ENCODE measurements around the gene SOCS2. TPM values are rescaled to one million over a fixed set of nuclear protein-coding genes. Genes with fewer than 3 reads are reported as not detected.

The SOCS2 gene
- total RNA-seq, 2 experiments from 2014 or later, result not detected

DNA sequence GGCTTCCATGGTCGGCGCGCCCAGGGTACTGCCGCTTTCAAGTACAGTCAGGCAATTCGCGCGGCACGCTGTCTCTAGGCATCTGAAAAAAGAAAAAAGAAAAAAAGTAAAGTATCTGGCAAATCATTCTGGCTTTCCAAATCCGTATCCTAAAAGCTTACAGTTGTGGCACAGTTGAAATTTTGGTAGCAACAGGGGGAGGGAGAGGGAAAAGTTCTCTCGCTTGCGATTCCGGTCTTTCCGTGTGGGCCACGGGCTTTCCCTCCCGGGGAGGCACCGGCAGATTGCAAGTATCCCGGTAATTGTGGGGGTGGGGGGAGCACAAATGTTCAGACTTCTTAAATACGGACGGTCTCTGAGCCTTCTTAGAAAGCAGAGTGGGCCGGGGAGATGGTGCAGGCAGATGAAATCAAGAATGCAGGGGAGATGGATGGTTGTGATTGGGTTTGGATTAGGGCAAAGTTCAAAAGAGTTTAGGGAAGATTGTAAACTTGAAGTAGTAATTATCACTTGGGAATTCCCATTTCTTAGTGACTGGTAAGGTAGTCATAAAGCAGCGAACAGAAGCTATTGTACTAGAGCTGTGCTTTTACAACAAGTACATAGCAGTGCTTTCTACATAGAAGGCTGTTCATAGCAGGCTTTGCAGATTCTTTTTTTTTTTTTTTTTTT is 1.2 kb downstream of the SOCS2 start:
- no peaks in the 10 kb centered on the region for H3K79me2 ChIP-seq (ENCODE audit: insufficient read depth, low read depth, low read length)
- H3K9me2 ChIP-seq (ENCODE audit: insufficient read depth, low read length), result no peaks in the 10 kb centered on the region
- H3K4me3 ChIP-seq (ENCODE audit: low read depth, low read length, poor library complexity, severe bottlenecking), result no peak overlapping the region
- H3K4me1 ChIP-seq (ENCODE audit: insufficient read depth, low read length, poor library complexity, severe bottlenecking), result peaks cover 19% of the 10 kb centered on the region
- no TSS peak for BruUV-seq (replicated peaks)
- no peak overlapping the region for H3K4me2 ChIP-seq (ENCODE audit: low read length)
- H3K36me3 ChIP-seq (ENCODE audit: insufficient read depth, low read length), result no peaks in the 10 kb centered on the region
- H3K9me3 ChIP-seq (ENCODE audit: low read length), result no peaks in the 10 kb centered on the region
- H3K27ac ChIP-seq (ENCODE audit: low read depth, low read length, poor library complexity, severe bottlenecking), result no peak overlapping the region
- no peak for TF ChIP-seq CTCF (conservative IDR thresholded peaks at IDR 0.05; ENCODE audit: low read length)
- no peak for TF ChIP-seq EZH2phosphoT487 (IDR thresholded peaks at IDR 0.05; ENCODE audit: borderline replicate concordance, low read depth, low read length)
- H4K20me1 ChIP-seq (ENCODE audit: insufficient read depth, low read length), result no peaks in the 10 kb centered on the region
- POLR2A ChIA-PET, result interaction anchor here (0.6 to 0.7 kb wide), 3 partner anchors 17 to 1838 kb away, joined by 5 to 8 read pairs (median 6); no protein-coding TSS in a partner anchor
- CTCF ChIA-PET (ENCODE audit: unreplicated experiment), result no interaction called here
- intact Hi-C loops (cut with micrococcal nuclease; ENCODE audit: unreplicated experiment), result no loop called here
- no peak overlapping the region for H2AFZ ChIP-seq (ENCODE audit: low read length)
- DNase-seq (ENCODE audit: low spot score), result no peak

DNA sequence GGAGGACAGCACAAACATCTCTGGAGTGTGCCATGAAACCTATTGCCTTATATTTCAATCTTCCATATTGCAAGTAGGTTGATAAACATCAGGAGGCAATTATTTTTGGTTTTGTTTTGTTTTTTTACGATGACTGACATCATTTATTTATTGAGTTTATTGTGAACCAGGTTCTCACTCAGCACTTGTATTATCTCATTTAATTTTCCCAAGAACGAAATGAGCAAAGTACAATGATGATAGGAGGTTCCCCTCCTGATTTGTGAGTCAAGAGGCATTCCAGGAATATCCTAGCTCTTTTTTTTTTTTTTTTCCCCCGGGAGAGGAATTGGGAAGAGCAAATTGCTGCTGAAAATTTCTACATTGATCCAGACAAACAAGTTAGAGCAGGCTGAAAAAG is 4.7 kb downstream of the SOCS2 start:
- no TSS peak for BruUV-seq (replicated peaks)
- POLR2A ChIA-PET, result no interaction called here

More for the DNA sequence above, 4.7 kb downstream of the SOCS2 start:
- CTCF ChIA-PET (ENCODE audit: unreplicated experiment), result no interaction called here
- no peaks in the 10 kb centered on the region for H4K20me1 ChIP-seq (ENCODE audit: insufficient read depth, low read length)
- no peaks in the 10 kb centered on the region for H3K4me1 ChIP-seq (ENCODE audit: insufficient read depth, low read length, poor library complexity, severe bottlenecking)
- TF ChIP-seq EZH2phosphoT487 (IDR thresholded peaks at IDR 0.05; ENCODE audit: borderline replicate concordance, low read depth, low read length) (no peak), CTCF (conservative IDR thresholded peaks at IDR 0.05; ENCODE audit: low read length) (no peak)
- no peaks in the 10 kb centered on the region for H3K9me2 ChIP-seq (ENCODE audit: insufficient read depth, low read length)
- no peaks in the 10 kb centered on the region for H3K36me3 ChIP-seq (ENCODE audit: insufficient read depth, low read length)
- intact Hi-C loops (cut with micrococcal nuclease; ENCODE audit: unreplicated experiment), result no loop called here
- no peak overlapping the region for H3K4me3 ChIP-seq (ENCODE audit: low read depth, low read length, poor library complexity, severe bottlenecking)
- H3K79me2 ChIP-seq (ENCODE audit: insufficient read depth, low read depth, low read length), result no peaks in the 10 kb centered on the region
- H3K4me2 ChIP-seq (ENCODE audit: low read length), result no peak overlapping the region
- H3K9me3 ChIP-seq (ENCODE audit: low read length), result no peaks in the 10 kb centered on the region
- no peak overlapping the region for H2AFZ ChIP-seq (ENCODE audit: low read length)
- no peak overlapping the region for H3K27ac ChIP-seq (ENCODE audit: low read depth, low read length, poor library complexity, severe bottlenecking)
- no peak for DNase-seq (ENCODE audit: low spot score)
